ENCODE data around the gene LCP1. TPM values are rescaled to one million over a fixed set of nuclear protein-coding genes. Genes with fewer than 3 reads are reported as not detected.

The LCP1 gene
- total RNA-seq, 1 experiment from 2014 or later = 32.1 TPM

- Mint-ChIP-seq H3K4me1 (ENCODE audit: low read depth, unreplicated experiment) (peaks cover 18% of the 10 kb centered on the region), H3K9me3 (ENCODE audit: unreplicated experiment) (no peaks in the 10 kb centered on the region), H3K4me3 (ENCODE audit: unreplicated experiment) (no peak overlapping the region), H3K27ac (ENCODE audit: unreplicated experiment) (no peak overlapping the region), H3K27me3 (ENCODE audit: insufficient read depth, unreplicated experiment) (no peaks in the 10 kb centered on the region), H3K36me3 (ENCODE audit: insufficient read depth, unreplicated experiment) (no peaks in the 10 kb centered on the region)
- H3K9me3 ChIP-seq = no peaks in the 10 kb centered on the region
- BruUV-seq (replicated peaks) = no TSS peak
- ChIA-PET CTCF (interaction anchor here (0.8 to 1.8 kb wide), 2 partner anchors 10 to 342 kb away, joined by 3 to 7 read pairs; no protein-coding TSS in a partner anchor), POLR2A (no interaction called here)
- H3K4me1 ChIP-seq = peaks cover under 1% of the 10 kb centered on the region; the same call in 1 of the 2 replicates
- no peaks in the 10 kb centered on the region for H3K36me3 ChIP-seq (ENCODE audit: control insufficient read depth, insufficient read depth, low read length)
- no peaks in the 10 kb centered on the region for H3K27me3 ChIP-seq (replicated peaks; ENCODE audit: control insufficient read depth, insufficient read depth, low read length)
- intact Hi-C loops (cut with micrococcal nuclease; ENCODE audit: unreplicated experiment) = no loop called here
- no peak for TF ChIP-seq CTCF (IDR thresholded peaks at IDR 0.05; ENCODE audit: insufficient read depth in 1 of 2, low read depth in 1 of 2, low read length in 1 of 2, severe bottlenecking in 1 of 2, unreplicated experiment in 1 of 2)
- no peak for DNase-seq
- H3K4me3 ChIP-seq (ENCODE audit: low read depth, low read length) = no peak overlapping the region
Measured at GRCh38 chr13:46150134-46150693, 31.8 kb downstream of the LCP1 start.

GRCh38 chr13:46149272-46150133 is 32.5 kb downstream of the LCP1 start:
- H3K4me1 Mint-ChIP-seq (ENCODE audit: low read depth, unreplicated experiment) = peaks cover 25% of the 10 kb centered on the region
- no peak for DNase-seq
- no peak overlapping the region for H3K4me3 Mint-ChIP-seq (ENCODE audit: unreplicated experiment)
- no peak overlapping the region for H3K27ac Mint-ChIP-seq (ENCODE audit: unreplicated experiment)
- no peaks in the 10 kb centered on the region for H3K9me3 Mint-ChIP-seq (ENCODE audit: unreplicated experiment)
- H3K27me3 ChIP-seq (replicated peaks; ENCODE audit: control insufficient read depth, insufficient read depth, low read length) = no peaks in the 10 kb centered on the region
- H3K27me3 Mint-ChIP-seq (ENCODE audit: insufficient read depth, unreplicated experiment) = no peaks in the 10 kb centered on the region
- CTCF ChIA-PET = interaction anchor here (0.8 to 1.8 kb wide), 2 partner anchors 11 to 342 kb away, joined by 3 to 7 read pairs; no protein-coding TSS in a partner anchor
- H3K36me3 Mint-ChIP-seq (ENCODE audit: insufficient read depth, unreplicated experiment) = peaks cover 5% of the 10 kb centered on the region
- H3K4me1 ChIP-seq = peaks cover 7% of the 10 kb centered on the region
- BruUV-seq (replicated peaks) = no TSS peak
- TF ChIP-seq CTCF (IDR thresholded peaks at IDR 0.05; ENCODE audit: insufficient read depth in 1 of 2, low read depth in 1 of 2, low read length in 1 of 2, severe bottlenecking in 1 of 2, unreplicated experiment in 1 of 2) = no peak
- no peak overlapping the region for H3K4me3 ChIP-seq (ENCODE audit: low read depth, low read length)
- intact Hi-C loops (cut with micrococcal nuclease; ENCODE audit: unreplicated experiment) = no loop called here
- no peaks in the 10 kb centered on the region for H3K36me3 ChIP-seq (ENCODE audit: control insufficient read depth, insufficient read depth, low read length)
- H3K9me3 ChIP-seq = no peaks in the 10 kb centered on the region
- POLR2A ChIA-PET = interaction anchor here (0.7 kb wide), 1 partner anchor 22 kb away, joined by 3 read pairs; no protein-coding TSS in a partner anchor

GRCh38 chr13:46146898-46147297 is 35.1 kb downstream of the LCP1 start:
- Histone ChIP-seq H3K36me3 (ENCODE audit: control insufficient read depth, insufficient read depth, low read length) (no peaks in the 10 kb centered on the region), H3K4me3 (ENCODE audit: low read depth, low read length) (no peak overlapping the region), H3K4me1 (peaks cover 32% of the 10 kb centered on the region), H3K27me3 (replicated peaks; ENCODE audit: control insufficient read depth, insufficient read depth, low read length) (no peaks in the 10 kb centered on the region), H3K9me3 (no peaks in the 10 kb centered on the region)
- DNase-seq = peak; percentile 58 to 63
- Mint-ChIP-seq H3K27ac (ENCODE audit: unreplicated experiment) (no peak overlapping the region), H3K36me3 (ENCODE audit: insufficient read depth, unreplicated experiment) (peaks cover 12% of the 10 kb centered on the region), H3K4me1 (ENCODE audit: low read depth, unreplicated experiment) (peaks cover 29% of the 10 kb centered on the region), H3K9me3 (ENCODE audit: unreplicated experiment) (no peaks in the 10 kb centered on the region), H3K4me3 (ENCODE audit: unreplicated experiment) (no peak overlapping the region), H3K27me3 (ENCODE audit: insufficient read depth, unreplicated experiment) (no peaks in the 10 kb centered on the region)
- no TSS peak for BruUV-seq (replicated peaks)
- intact Hi-C loops (cut with micrococcal nuclease; ENCODE audit: unreplicated experiment) = loop anchor here (1.0 kb wide), 3 partner anchors 13 to 174 kb away; no protein-coding TSS in a partner anchor
- ChIA-PET CTCF (no interaction called here), POLR2A (no interaction called here)
- TF ChIP-seq CTCF (IDR thresholded peaks at IDR 0.05; ENCODE audit: insufficient read depth in 1 of 2, low read depth in 1 of 2, low read length in 1 of 2, severe bottlenecking in 1 of 2, unreplicated experiment in 1 of 2) = peak; percentile 54 to 59
